PFSK-1 (cell line): Measurements from ENCODE around the gene RBM18.

ENCODE experiments used
- FOXP2 ChIP-seq: optimal IDR thresholded peaks from 2 replicates; pipeline ENCODE3; 2011; ENCODE audit warnings: borderline replicate concordance, control low read depth, inconsistent platforms; ENCODE audit not compliant: insufficient read depth; ENCODE audit errors: extremely low read length, extremely low read depth
- POLR2AphosphoS5 ChIP-seq: IDR thresholded peaks from 2 replicates; pipeline ENCODE4 v1.6.1; 2012; ENCODE audit warnings: low read depth, mild to moderate bottlenecking, control low read depth, low read length, moderate library complexity
- SIN3A ChIP-seq: IDR thresholded peaks from 2 replicates; pipeline ENCODE4 v1.6.1; 2012; ENCODE audit warnings: mild to moderate bottlenecking, low read length, moderate library complexity, borderline replicate concordance; ENCODE audit not compliant: insufficient read depth
- TAF1 ChIP-seq: IDR thresholded peaks from 2 replicates; pipeline ENCODE4 v1.6.1; 2012; ENCODE audit warnings: low read length, control low read depth, borderline replicate concordance; ENCODE audit not compliant: insufficient read depth
- TF ChIP-seq, protein P1 (sequence below), 2 experiments: IDR thresholded peaks; 2 replicates each; pipeline versions ENCODE4 v1.6.1 to v1.8.0; 2011 to 2012; ENCODE audit warnings: low read depth in 2 of 2, low read length in 2 of 2, control low read depth in 1 of 2, inconsistent platforms in 1 of 2, mild to moderate bottlenecking in 1 of 2, moderate library complexity in 1 of 2; ENCODE audit not compliant: insufficient read depth in 1 of 2

RBM18 gene

DNA sequence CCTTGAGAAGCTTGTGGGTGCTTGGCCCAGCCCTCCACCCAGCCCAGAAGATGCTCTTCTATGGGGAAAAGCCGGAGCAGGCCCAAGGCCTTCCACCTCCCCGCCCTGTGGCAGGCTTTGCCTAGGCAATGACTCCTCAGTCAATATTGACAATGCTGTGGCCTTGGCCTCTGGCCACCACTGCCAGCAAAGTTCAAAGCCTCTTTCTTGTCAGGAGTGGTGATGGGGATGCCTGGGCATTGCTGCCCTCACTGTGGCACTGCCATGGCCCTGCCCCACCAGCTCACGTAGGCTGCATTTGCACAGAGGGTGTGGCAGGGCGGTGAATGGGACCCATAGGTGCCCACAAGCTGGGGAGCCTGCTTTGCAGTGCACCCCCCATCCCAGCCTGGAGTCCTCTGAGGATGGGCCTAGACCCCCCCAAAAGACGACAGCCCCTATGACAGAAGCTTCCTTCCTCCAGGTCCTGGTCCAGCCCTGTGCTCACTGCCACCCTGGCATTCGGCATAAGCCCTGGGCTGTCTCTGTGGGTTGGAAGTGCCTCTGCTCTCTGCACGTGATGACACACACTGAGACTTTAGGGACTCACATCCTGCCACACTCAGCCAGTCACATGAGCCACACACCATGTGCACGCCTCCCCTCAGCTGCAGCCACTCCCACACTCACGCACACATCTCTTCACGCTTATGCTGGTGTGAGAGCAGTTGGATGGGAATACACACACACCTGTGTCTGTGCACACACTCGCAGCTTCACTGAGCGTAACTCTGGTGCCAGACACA is 73.9 kb downstream of the RBM18 start:
- no peak for TF ChIP-seq POLR2AphosphoS5
- TF ChIP-seq TAF1 = no peak
- no peak for TF ChIP-seq FOXP2
- TF ChIP-seq, protein P1, sequence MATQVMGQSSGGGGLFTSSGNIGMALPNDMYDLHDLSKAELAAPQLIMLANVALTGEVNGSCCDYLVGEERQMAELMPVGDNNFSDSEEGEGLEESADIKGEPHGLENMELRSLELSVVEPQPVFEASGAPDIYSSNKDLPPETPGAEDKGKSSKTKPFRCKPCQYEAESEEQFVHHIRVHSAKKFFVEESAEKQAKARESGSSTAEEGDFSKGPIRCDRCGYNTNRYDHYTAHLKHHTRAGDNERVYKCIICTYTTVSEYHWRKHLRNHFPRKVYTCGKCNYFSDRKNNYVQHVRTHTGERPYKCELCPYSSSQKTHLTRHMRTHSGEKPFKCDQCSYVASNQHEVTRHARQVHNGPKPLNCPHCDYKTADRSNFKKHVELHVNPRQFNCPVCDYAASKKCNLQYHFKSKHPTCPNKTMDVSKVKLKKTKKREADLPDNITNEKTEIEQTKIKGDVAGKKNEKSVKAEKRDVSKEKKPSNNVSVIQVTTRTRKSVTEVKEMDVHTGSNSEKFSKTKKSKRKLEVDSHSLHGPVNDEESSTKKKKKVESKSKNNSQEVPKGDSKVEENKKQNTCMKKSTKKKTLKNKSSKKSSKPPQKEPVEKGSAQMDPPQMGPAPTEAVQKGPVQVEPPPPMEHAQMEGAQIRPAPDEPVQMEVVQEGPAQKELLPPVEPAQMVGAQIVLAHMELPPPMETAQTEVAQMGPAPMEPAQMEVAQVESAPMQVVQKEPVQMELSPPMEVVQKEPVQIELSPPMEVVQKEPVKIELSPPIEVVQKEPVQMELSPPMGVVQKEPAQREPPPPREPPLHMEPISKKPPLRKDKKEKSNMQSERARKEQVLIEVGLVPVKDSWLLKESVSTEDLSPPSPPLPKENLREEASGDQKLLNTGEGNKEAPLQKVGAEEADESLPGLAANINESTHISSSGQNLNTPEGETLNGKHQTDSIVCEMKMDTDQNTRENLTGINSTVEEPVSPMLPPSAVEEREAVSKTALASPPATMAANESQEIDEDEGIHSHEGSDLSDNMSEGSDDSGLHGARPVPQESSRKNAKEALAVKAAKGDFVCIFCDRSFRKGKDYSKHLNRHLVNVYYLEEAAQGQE (IDR thresholded peaks at IDR 0.05; ENCODE audit: insufficient read depth in 1 of 2, low read depth in 2 of 2, low read length in 2 of 2) = no peak
- TF ChIP-seq SIN3A = no peak

DNA sequence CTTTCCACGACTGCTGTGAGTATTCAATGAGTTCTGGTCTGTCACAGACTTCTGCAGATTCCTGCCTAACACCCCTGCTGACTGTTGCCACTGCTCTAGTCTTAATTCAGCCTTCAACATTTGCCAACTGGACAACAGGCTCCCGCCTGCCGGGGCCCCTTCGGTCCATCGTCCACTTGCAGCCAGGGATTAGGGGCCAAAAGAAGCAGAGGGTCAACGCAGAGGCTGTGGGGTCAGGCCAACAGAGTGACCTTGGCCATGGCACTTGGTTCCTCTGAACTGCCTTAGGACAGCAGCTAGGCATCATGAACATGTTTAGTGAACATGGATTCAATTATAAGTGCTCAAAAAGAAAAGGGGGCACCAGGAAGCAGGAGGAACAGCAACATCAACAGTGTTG is 76.3 kb downstream of the RBM18 start:
- TF ChIP-seq SIN3A (no peak), TAF1 (no peak), FOXP2 (no peak), POLR2AphosphoS5 (no peak)
- TF ChIP-seq, protein P1 (IDR thresholded peaks at IDR 0.05; ENCODE audit: insufficient read depth in 1 of 2, low read depth in 2 of 2, low read length in 2 of 2) = no peak
